ENCODE results near the gene LBP.

GRCh38 chr20:38313676-38314075 lies 32.6 kb upstream of the LBP start:
- no peak for TF ChIP-seq POLR2AphosphoS5 (IDR thresholded peaks at IDR 0.05)
- no peak for TF ChIP-seq CTCF (IDR thresholded peaks at IDR 0.05 in 8 of 11, conservative IDR thresholded peaks at IDR 0.05 in 3 of 11)
- TF ChIP-seq POLR2A (IDR thresholded peaks at IDR 0.05): no peak

All from spleen (tissue), 7 donors.